ENCODE data around the gene ATCAY.

ATCAY gene

GRCh38 chr19:3975637-3976087, 95.2 kb downstream of the ATCAY start:
- no peak for DNase-seq

GRCh38 chr19:3976495-3977241, 96.2 kb downstream of the ATCAY start:
- DNase-seq: no peak
